ENCODE measurements around the gene KIFAP3. TPM values are rescaled to one million over a fixed set of nuclear protein-coding genes. Genes with fewer than 3 reads are reported as not detected.

KIFAP3 gene
- total and polyA plus RNA-seq, 9 donors, result 16.1 to 35.5 (median 31.4) TPM

DNA sequence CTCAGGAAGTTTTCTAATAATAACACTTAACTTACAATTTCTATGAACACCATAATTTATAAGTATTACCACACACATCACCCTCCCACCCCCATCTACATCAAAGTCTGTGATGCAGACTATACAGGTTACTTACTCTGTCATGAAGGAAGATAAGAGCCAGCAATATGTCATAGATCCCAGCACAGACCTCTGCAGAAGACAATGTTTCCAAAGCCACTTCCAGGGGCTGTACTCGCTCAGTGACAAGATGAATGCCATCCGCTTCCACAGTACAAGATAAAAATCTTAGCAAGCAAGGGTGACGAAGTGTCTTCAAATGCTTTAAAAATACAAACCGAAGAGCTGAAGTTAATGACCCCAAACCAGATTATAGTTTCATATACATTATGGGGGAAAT is 196.0 kb downstream of the KIFAP3 start:
- H3K4me3 ChIP-seq, result no peak overlapping the region
- TF ChIP-seq, protein P1, sequence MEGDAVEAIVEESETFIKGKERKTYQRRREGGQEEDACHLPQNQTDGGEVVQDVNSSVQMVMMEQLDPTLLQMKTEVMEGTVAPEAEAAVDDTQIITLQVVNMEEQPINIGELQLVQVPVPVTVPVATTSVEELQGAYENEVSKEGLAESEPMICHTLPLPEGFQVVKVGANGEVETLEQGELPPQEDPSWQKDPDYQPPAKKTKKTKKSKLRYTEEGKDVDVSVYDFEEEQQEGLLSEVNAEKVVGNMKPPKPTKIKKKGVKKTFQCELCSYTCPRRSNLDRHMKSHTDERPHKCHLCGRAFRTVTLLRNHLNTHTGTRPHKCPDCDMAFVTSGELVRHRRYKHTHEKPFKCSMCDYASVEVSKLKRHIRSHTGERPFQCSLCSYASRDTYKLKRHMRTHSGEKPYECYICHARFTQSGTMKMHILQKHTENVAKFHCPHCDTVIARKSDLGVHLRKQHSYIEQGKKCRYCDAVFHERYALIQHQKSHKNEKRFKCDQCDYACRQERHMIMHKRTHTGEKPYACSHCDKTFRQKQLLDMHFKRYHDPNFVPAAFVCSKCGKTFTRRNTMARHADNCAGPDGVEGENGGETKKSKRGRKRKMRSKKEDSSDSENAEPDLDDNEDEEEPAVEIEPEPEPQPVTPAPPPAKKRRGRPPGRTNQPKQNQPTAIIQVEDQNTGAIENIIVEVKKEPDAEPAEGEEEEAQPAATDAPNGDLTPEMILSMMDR (IDR thresholded peaks at IDR 0.05), result no peak
- TF ChIP-seq EP300 (IDR thresholded peaks at IDR 0.05) (no peak), POLR2A (IDR thresholded peaks at IDR 0.05) (no peak)
- H3K27me3 ChIP-seq, result no peaks in the 10 kb centered on the region
- no peak for DNase-seq
- intact Hi-C loops (cut with DNase I), result no loop called here
- H3K9me3 ChIP-seq, result no peaks in the 10 kb centered on the region
- H3K36me3 ChIP-seq, result no peaks in the 10 kb centered on the region
- no peaks in the 10 kb centered on the region for H3K4me1 ChIP-seq (ENCODE audit: insufficient read depth)
- H3K27ac ChIP-seq, result no peak overlapping the region
- 92 to 96% (median 93%) methylated on average over 4 of the region's 4 CpGs for WGBS, 3 donors

DNA sequence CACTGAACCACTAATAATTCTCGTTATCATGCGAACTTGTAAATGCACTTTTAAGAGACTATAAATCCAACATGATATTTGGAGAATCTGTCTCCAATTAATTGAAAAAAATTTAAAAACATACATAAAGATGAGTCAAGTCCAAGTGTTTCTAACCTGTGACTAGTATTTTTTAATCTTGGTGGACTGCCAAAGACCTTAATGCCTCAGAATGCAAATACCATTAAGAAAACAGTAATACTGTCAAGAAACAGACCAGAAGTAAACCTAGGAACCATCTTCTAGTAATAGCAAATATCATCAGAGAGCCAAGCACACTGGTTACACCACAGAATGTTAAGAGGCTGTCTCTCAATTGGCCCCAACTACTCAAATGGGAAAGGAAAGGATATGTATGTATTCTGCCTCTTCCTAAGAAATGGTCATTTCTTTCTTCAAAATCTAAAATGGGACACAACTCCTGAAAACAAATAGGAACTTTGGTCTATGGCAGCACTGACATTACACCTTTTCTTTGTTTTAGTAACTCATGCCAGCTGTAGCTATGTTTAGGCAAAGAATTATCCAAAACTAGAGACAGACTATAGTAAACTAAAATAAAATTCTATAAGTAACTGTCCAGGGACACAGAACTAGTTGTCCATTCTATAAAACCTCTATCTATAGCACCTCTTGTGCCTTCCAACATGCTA is 196.5 kb downstream of the KIFAP3 start:
- H3K27me3 ChIP-seq, result no peaks in the 10 kb centered on the region
- H3K27ac ChIP-seq, result no peak overlapping the region
- intact Hi-C loops (cut with DNase I), result no loop called here
- no peaks in the 10 kb centered on the region for H3K36me3 ChIP-seq
- H3K9me3 ChIP-seq, result no peaks in the 10 kb centered on the region
- DNase-seq, result no peak
- 77 to 85% (median 82%) methylated on average over 2 of the region's 2 CpGs for WGBS, 3 donors
- no peaks in the 10 kb centered on the region for H3K4me1 ChIP-seq (ENCODE audit: insufficient read depth)
- TF ChIP-seq, protein P1 (IDR thresholded peaks at IDR 0.05), result no peak
- no peak for TF ChIP-seq EP300 (IDR thresholded peaks at IDR 0.05)
- TF ChIP-seq POLR2A (IDR thresholded peaks at IDR 0.05), result no peak
- no peak overlapping the region for H3K4me3 ChIP-seq

DNA sequence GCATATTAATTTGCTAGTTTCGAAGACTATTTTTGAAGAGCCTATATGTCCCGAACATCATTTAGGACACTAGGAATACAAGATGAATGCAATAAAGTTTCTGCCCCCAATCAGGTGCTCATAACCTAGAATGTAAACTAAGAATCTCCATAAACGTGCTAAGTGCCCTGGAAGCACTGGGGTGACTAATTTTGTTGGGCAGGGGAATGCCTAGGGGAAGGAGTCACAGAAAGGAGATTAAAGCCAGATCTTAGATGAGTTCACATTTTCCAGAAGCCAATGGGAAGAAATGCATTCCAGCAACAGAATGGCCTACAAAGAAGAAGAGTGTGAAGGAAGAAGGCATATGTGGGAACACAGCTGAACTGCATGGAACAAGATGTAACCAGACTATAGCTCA is 200.3 kb downstream of the KIFAP3 start:
- H3K4me1 ChIP-seq (ENCODE audit: insufficient read depth), result no peaks in the 10 kb centered on the region
- WGBS, 3 donors, result 83 to 88% (median 86%) methylated on average over 3 of the region's 3 CpGs
- no peak overlapping the region for H3K4me3 ChIP-seq
- no peak overlapping the region for H3K27ac ChIP-seq
- intact Hi-C loops (cut with DNase I), result no loop called here
- DNase-seq, result no peak
- TF ChIP-seq, protein P1 (IDR thresholded peaks at IDR 0.05), result no peak
- TF ChIP-seq EP300 (IDR thresholded peaks at IDR 0.05) (no peak), POLR2A (IDR thresholded peaks at IDR 0.05) (no peak)
- H3K36me3 ChIP-seq, result no peaks in the 10 kb centered on the region
- H3K9me3 ChIP-seq, result no peaks in the 10 kb centered on the region
- no peaks in the 10 kb centered on the region for H3K27me3 ChIP-seq

DNA sequence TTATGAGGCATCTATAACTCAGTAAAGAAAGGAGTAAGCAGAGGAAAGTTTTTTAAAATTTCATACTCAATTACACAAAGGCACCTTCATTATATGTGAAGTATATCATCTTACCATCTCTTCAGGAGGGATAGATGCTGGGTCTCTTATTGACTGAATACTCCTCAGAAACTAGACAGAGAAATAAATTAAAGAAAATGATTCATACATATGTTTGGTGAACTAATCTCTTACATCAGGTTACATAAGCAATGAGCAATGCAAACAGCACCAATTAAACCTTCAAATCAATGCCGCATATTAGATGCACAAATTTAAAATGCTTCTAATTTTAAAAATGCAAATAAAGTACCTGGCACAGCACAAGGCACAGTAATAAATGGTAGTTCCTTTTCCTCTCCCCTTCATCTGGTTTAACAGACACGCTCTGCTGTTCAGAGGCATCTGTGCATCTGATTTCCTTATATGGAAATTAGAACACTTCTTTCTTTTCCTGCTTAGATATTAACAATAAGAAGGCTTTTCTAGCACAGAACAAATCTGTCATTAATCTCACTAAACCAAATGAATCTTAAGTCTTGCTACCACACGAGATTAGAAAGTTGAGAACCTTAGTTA is 200.8 kb downstream of the KIFAP3 start:
- Histone ChIP-seq H3K36me3 (no peaks in the 10 kb centered on the region), H3K27me3 (no peaks in the 10 kb centered on the region), H3K4me1 (ENCODE audit: insufficient read depth) (no peaks in the 10 kb centered on the region), H3K9me3 (no peaks in the 10 kb centered on the region), H3K27ac (no peak overlapping the region), H3K4me3 (no peak overlapping the region)
- intact Hi-C loops (cut with DNase I), result no loop called here
- DNase-seq, result no peak
- TF ChIP-seq, protein P1 (IDR thresholded peaks at IDR 0.05), result no peak
- no peak for TF ChIP-seq EP300 (IDR thresholded peaks at IDR 0.05)
- no peak for TF ChIP-seq POLR2A (IDR thresholded peaks at IDR 0.05)
- 75 to 84% (median 83%) methylated on average over 3 of the region's 3 CpGs for WGBS, 3 donors
